Brain microvascular endothelial cell (primary cell): ENCODE results near the gene PLAGL1.
"Not testable (repeated sequence)": the region's sequence is repeated elsewhere in the genome, so short reads cannot be mapped to it uniquely, and the experiment has no call there.

Source experiments
- DNase-seq: peaks from one replicate; pipeline ENCODE4 v3.0.0-alpha.2; 2020
- H3K27ac ChIP-seq: fragments of 250-450 bp; sonication (Bioruptor Pico); 2 replicates; pipeline ENCODE4 v1.5.1; 2020; ENCODE audit warnings: mild to moderate bottlenecking, moderate library complexity
- H3K27me3 ChIP-seq: fragments of 250-450 bp; sonication (Bioruptor Pico); replicated peaks from 2 replicates; pipeline ENCODE4 v1.5.1; 2020; ENCODE audit warnings: mild to moderate bottlenecking
- H3K36me3 ChIP-seq: fragments of 250-450 bp; sonication (Bioruptor Pico); replicated peaks from 2 replicates; pipeline ENCODE4 v1.5.1; 2020; ENCODE audit warnings: mild to moderate bottlenecking
- H3K4me3 ChIP-seq: 2 replicates; pipeline ENCODE4 v1.5.1; 2011; ENCODE audit warnings: low read depth, mild to moderate bottlenecking, control low read depth, low read length, moderate library complexity
- in situ Hi-C: cut with HindIII; loops from 2 replicates; pipeline ENCODE4 v1.10.0; 2017; ENCODE audit warnings: low sequenced_read_pairs, low pct_ligation_motif_present
- TF ChIP-seq, protein P1 (sequence below): IDR thresholded peaks from 2 replicates; pipeline ENCODE4 v1.5.1; 2011; ENCODE audit warnings: low read depth, mild to moderate bottlenecking, moderate library complexity, low read length, control low read depth, inconsistent platforms; ENCODE audit errors: missing control alignments

Gene PLAGL1

DNA sequence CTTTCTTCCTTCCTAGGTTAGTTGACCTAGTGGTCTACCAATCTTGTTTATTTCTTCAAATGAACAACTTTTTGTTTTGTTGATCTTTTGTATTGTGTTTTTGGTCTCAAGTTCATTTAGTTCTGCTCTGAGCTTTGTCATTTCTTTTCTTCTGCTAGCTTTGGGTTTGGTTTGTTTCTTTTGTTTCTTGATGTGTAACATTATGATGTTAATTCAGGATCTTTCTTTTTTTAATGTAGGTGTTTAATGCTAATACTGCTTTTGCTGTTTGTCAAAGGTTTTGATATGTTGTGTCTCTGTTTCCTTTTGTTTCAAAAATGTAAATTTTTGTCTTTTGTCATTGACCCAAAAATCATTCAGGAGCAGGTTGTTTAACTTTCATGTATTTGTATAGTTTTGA is 78.1 kb downstream of the PLAGL1 start:
- Histone ChIP-seq H3K27ac (no peak overlapping the region), H3K27me3 (no peaks in the 10 kb centered on the region), H3K36me3 (no peaks in the 10 kb centered on the region), H3K4me3 (no peak overlapping the region)
- no peak for DNase-seq
- in situ Hi-C loops = no loop called here
- TF ChIP-seq, protein P1, sequence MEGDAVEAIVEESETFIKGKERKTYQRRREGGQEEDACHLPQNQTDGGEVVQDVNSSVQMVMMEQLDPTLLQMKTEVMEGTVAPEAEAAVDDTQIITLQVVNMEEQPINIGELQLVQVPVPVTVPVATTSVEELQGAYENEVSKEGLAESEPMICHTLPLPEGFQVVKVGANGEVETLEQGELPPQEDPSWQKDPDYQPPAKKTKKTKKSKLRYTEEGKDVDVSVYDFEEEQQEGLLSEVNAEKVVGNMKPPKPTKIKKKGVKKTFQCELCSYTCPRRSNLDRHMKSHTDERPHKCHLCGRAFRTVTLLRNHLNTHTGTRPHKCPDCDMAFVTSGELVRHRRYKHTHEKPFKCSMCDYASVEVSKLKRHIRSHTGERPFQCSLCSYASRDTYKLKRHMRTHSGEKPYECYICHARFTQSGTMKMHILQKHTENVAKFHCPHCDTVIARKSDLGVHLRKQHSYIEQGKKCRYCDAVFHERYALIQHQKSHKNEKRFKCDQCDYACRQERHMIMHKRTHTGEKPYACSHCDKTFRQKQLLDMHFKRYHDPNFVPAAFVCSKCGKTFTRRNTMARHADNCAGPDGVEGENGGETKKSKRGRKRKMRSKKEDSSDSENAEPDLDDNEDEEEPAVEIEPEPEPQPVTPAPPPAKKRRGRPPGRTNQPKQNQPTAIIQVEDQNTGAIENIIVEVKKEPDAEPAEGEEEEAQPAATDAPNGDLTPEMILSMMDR = no peak

DNA sequence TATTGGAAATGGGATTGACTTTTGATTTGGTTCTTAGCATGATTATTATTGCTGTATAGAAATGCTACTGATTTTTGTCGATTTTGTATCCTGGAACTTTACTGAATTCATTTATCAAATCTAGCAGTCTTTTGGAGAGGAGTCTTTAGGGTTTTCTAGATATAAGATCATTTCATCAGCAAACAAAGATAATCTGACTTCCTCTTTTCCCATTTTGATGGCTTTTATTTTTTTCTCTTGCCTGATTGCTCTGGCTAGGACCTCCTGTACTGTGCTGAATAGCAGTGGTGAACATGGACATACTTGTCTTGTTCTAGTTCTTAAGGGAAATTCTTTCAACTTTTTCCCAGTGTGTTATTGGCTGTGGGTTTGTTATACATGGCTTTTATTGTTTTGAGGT is 79.2 kb downstream of the PLAGL1 start:
- Histone ChIP-seq H3K27me3 (no peaks in the 10 kb centered on the region), H3K4me3 (no peak overlapping the region), H3K36me3 (no peaks in the 10 kb centered on the region), H3K27ac (no peak overlapping the region)
- in situ Hi-C loops = no loop called here
- DNase-seq = no peak
- TF ChIP-seq, protein P1 = no peak

DNA sequence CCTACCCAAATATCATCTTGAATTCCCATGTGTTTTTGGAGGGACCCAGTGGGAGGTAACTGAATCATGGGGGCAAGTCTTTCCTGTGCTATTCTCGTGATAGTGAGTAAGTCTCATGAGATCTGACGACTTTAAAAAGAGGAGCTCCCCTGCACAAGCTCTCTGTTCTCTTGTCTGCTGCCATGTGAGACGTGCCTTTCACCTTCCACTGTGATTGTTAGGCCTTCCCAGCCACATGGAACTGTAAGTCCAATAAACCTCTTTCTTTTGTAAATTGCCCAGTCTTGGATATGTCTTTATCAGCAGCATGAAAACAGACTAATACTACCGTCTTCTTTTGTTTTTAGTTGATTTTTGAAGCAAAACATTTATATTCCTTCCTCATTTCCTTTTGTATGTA is 91.0 kb downstream of the PLAGL1 start:
- H3K4me3 ChIP-seq, DNase-seq, in situ Hi-C loops, H3K27ac ChIP-seq, H3K27me3 ChIP-seq, H3K36me3 ChIP-seq: not testable (repeated sequence)

DNA sequence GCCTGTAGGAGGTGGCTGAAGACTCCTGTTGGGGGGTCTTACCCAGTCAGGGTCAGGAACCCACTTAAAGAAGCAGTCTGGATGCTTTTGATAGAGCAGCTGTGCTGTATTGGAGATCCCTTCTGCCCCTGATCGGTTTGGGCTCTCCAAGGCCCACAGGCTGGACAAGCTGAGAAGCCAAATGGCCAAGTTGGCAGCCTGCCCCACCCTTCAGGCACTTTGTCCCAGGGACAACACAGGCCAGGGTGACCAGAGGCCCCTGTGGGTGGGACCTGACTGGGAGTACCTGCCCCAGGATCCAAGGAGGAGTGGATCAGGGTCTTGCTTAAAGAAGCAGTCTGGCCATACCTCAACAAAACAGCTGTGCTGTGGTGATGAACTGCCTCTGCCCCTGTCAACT is 95.4 kb downstream of the PLAGL1 start:
- DNase-seq = no peak
- TF ChIP-seq, protein P1 = no peak
- Histone ChIP-seq H3K27me3 (no peaks in the 10 kb centered on the region), H3K27ac (no peak overlapping the region), H3K4me3 (no peak overlapping the region), H3K36me3 (no peaks in the 10 kb centered on the region)
- in situ Hi-C loops = no loop called here

DNA sequence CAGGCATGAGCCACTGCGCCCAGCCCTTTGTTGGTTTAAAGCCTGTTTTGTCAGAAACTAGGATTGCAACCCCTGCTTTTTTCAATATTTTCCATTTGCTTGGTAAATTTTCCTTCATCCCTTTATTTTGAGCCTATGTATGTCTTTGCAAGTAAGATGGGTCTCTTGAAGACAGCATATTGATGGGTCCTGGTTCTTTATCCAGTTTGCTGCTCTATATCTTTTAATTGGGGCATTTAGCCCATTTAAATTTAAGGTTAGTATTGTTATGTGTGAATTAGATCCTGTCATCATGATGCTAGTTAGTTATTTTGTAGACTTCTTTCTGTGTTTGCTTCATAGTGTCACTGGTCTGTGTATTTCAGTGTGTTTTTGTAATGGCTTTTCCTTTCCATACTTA is 97.0 kb downstream of the PLAGL1 start:
- no peak for DNase-seq
- H3K36me3 ChIP-seq = no peaks in the 10 kb centered on the region
- TF ChIP-seq, protein P1 = no peak
- H3K27me3 ChIP-seq = no peaks in the 10 kb centered on the region
- H3K27ac ChIP-seq = no peak overlapping the region
- H3K4me3 ChIP-seq = no peak overlapping the region
- in situ Hi-C loops = no loop called here

DNA sequence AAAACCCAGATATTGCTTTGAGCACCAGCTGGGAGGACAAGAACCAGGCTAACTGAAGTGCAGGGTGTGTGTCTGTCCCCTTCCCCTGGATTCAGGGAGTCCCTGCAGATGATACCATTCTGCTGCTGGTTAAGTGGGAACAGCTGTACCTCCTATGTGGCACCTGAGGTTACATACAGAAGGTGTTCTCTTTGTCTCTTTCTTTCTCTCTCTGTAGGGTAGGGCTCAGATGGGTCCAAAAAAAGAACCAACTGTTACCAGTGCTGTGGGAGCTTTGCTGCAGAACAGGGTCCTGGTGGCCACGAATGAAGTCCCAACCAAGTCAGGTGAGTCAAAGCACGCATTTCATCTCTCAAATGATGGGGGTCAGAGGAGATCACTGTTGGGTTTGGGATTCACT is 105.2 kb downstream of the PLAGL1 start:
- TF ChIP-seq, protein P1 = no peak
- in situ Hi-C loops = no loop called here

More for the DNA sequence above, 105.2 kb downstream of the PLAGL1 start:
- Histone ChIP-seq H3K27me3 (no peaks in the 10 kb centered on the region), H3K36me3 (no peaks in the 10 kb centered on the region), H3K4me3 (no peak overlapping the region), H3K27ac (no peak overlapping the region)
- DNase-seq = no peak
